GM21367 (cell line): ENCODE measurements around the gene FAM186B.
"Not testable (repeated sequence)": the region's sequence is repeated elsewhere in the genome, so short reads cannot be mapped to it uniquely, and the experiment has no call there.

Experiments
- ATAC-seq: cut with Tn5 transposase; IDR thresholded peaks from one replicate; pipeline ENCODE4 v1.9.1; 2021; ENCODE audit not compliant: unreplicated experiment

Gene FAM186B

GRCh38 chr12:49612210-49612609, 6.8 kb upstream of the FAM186B start:
- no peak for ATAC-seq

- ATAC-seq: not testable (repeated sequence)
Observed at GRCh38 chr12:49610785-49611184, 5.3 kb upstream of the FAM186B start.

GRCh38 chr12:49609875-49610154, 4.4 kb upstream of the FAM186B start:
- ATAC-seq: no peak

- ATAC-seq: no peak
Observed at GRCh38 chr12:49609059-49609874, 3.8 kb upstream of the FAM186B start.

GRCh38 chr12:49604856-49605255, 583 bp downstream of the FAM186B start:
- no peak for ATAC-seq

- no peak for ATAC-seq
Observed at GRCh38 chr12:49603721-49604120, 1.7 kb downstream of the FAM186B start.

- no peak for ATAC-seq
Observed at GRCh38 chr12:49599961-49600360, 5.5 kb downstream of the FAM186B start.

- ATAC-seq: no peak
Observed at GRCh38 chr12:49598527-49598926, 6.9 kb downstream of the FAM186B start.

GRCh38 chr12:49588721-49589516, 16.5 kb downstream of the FAM186B start:
- ATAC-seq: no peak

GRCh38 chr12:49588281-49588680, 17.2 kb downstream of the FAM186B start:
- no peak for ATAC-seq

- ATAC-seq: no peak
Observed at GRCh38 chr12:49587174-49587908, 18.1 kb downstream of the FAM186B start.

GRCh38 chr12:49585477-49586459, 19.7 kb downstream of the FAM186B start:
- no peak for ATAC-seq

GRCh38 chr12:49584591-49584990, 20.8 kb downstream of the FAM186B start:
- no peak for ATAC-seq

- ATAC-seq: no peak
Observed at GRCh38 chr12:49583366-49584094, 21.9 kb downstream of the FAM186B start.

GRCh38 chr12:49582850-49583249, 22.6 kb downstream of the FAM186B start:
- no peak for ATAC-seq

GRCh38 chr12:49582201-49582600, 23.2 kb downstream of the FAM186B start:
- no peak for ATAC-seq

- no peak for ATAC-seq
Observed at GRCh38 chr12:49580572-49581535, 24.6 kb downstream of the FAM186B start.

GRCh38 chr12:49578471-49579112, 26.8 kb downstream of the FAM186B start:
- no peak for ATAC-seq
